PFSK-1 (cell line): ENCODE results near the gene TBX1.

ENCODE experiments used
- FOXP2 ChIP-seq: optimal IDR thresholded peaks from 2 replicates; pipeline ENCODE3; 2011; ENCODE audit warnings: borderline replicate concordance, control low read depth, inconsistent platforms; ENCODE audit not compliant: insufficient read depth; ENCODE audit errors: extremely low read length, extremely low read depth
- POLR2AphosphoS5 ChIP-seq: IDR thresholded peaks from 2 replicates; pipeline ENCODE4 v1.6.1; 2012; ENCODE audit warnings: low read depth, mild to moderate bottlenecking, control low read depth, low read length, moderate library complexity
- REST ChIP-seq, 2 experiments: IDR thresholded peaks; 2 replicates each; pipeline versions ENCODE4 v1.6.1 to v1.8.0; 2011 to 2012; ENCODE audit warnings: low read depth in 2 of 2, low read length in 2 of 2, control low read depth in 1 of 2, inconsistent platforms in 1 of 2, mild to moderate bottlenecking in 1 of 2, moderate library complexity in 1 of 2; ENCODE audit not compliant: insufficient read depth in 1 of 2
- SIN3A ChIP-seq: IDR thresholded peaks from 2 replicates; pipeline ENCODE4 v1.6.1; 2012; ENCODE audit warnings: mild to moderate bottlenecking, low read length, moderate library complexity, borderline replicate concordance; ENCODE audit not compliant: insufficient read depth
- TAF1 ChIP-seq: IDR thresholded peaks from 2 replicates; pipeline ENCODE4 v1.6.1; 2012; ENCODE audit warnings: low read length, control low read depth, borderline replicate concordance; ENCODE audit not compliant: insufficient read depth

Gene TBX1

GRCh38 chr22:19760951-19761724, 560 bp downstream of the TBX1 start:
- TF ChIP-seq TAF1 (no peak), FOXP2 (no peak), POLR2AphosphoS5 (no peak), REST (IDR thresholded peaks at IDR 0.05; ENCODE audit: insufficient read depth in 1 of 2, low read depth in 2 of 2, low read length in 2 of 2) (no peak), SIN3A (no peak)

GRCh38 chr22:19761725-19762567, 1.4 kb downstream of the TBX1 start:
- TF ChIP-seq POLR2AphosphoS5, result no peak
- no peak for TF ChIP-seq FOXP2
- TF ChIP-seq SIN3A, result no peak
- TF ChIP-seq TAF1, result no peak
- TF ChIP-seq REST (IDR thresholded peaks at IDR 0.05; ENCODE audit: insufficient read depth in 1 of 2, low read depth in 2 of 2, low read length in 2 of 2), result no peak

- TF ChIP-seq TAF1, result no peak
- TF ChIP-seq SIN3A, result no peak
Observed at GRCh38 chr22:19762568-19763457, 2.2 kb downstream of the TBX1 start.

- TF ChIP-seq SIN3A, result no peak
- TF ChIP-seq POLR2AphosphoS5, result no peak
- TF ChIP-seq TAF1, result no peak
- TF ChIP-seq REST (IDR thresholded peaks at IDR 0.05; ENCODE audit: insufficient read depth in 1 of 2, low read depth in 2 of 2, low read length in 2 of 2), result no peak
- TF ChIP-seq FOXP2, result no peak
Observed at GRCh38 chr22:19763458-19764298, 3.1 kb downstream of the TBX1 start.
